Naive thymus-derived CD8-positive, alpha-beta T cell (primary cell): Measurements from ENCODE around the gene EVPL. TPM values are rescaled to one million over a fixed set of nuclear protein-coding genes. Genes with fewer than 3 reads are reported as not detected.
"Not testable (repeated sequence)": the region's sequence is repeated elsewhere in the genome, so short reads cannot be mapped to it uniquely, and the experiment has no call there.

Source experiments
- ATAC-seq, 2 donors: fragments of 150-1000 bp; cut with Tn5 transposase in 1 of 2; sonication (Bioruptor Pico), chemical (Tn5 transposase) in 1 of 2; 1 replicate in 1 of 2; 2 replicates in 1 of 2; pipeline ENCODE4 v1.10.0; 2021; ENCODE audit warnings: mild to moderate bottlenecking in 2 of 2, moderate library complexity in 2 of 2
- POLR2A ChIA-PET: fragments of 350-600 bp; sonication (Branson Sonifier 250); formaldehyde crosslinking; loops from one replicate; lab custom pipeline; 2021; ENCODE audit warnings: antibody characterized with exemption; lab: Charles Lee
- DNase-seq, 10 donors: peaks; one replicate each; pipeline versions ENCODE4 v3.0.0 to v3.0.0-alpha.2; 2020 to 2022
- H3K27ac Mint-ChIP-seq, 10 donors: one replicate each; pipeline ENCODE4 v1.8.0; 2020 to 2022; ENCODE audit warnings: mild to moderate bottlenecking in 10 of 10, mixed read lengths in 10 of 10, moderate library complexity in 4 of 10, inconsistent platforms in 1 of 10
- H3K27me3 Mint-ChIP-seq, 5 donors: one replicate each; pipeline ENCODE4 v1.8.0; 2021 to 2022; ENCODE audit warnings: mixed read lengths in 5 of 5
- H3K36me3 Mint-ChIP-seq, 3 donors: one replicate each; pipeline ENCODE4 v1.8.0; 2020 to 2022; ENCODE audit warnings: mixed read lengths in 3 of 3, mild to moderate bottlenecking in 2 of 3, inconsistent platforms in 1 of 3
- H3K4me1 Mint-ChIP-seq, 4 donors: one replicate each; pipeline ENCODE4 v1.8.0; 2021 to 2022; ENCODE audit warnings: mixed read lengths in 4 of 4
- H3K4me3 Mint-ChIP-seq, 10 donors: one replicate each; pipeline ENCODE4 v1.8.0; 2020 to 2022; ENCODE audit warnings: mild to moderate bottlenecking in 10 of 10, mixed read lengths in 10 of 10, moderate library complexity in 6 of 10, inconsistent platforms in 1 of 10
- H3K9me3 Mint-ChIP-seq, 9 donors: one replicate each; pipeline ENCODE4 v1.8.0; 2020 to 2022; ENCODE audit warnings: mixed read lengths in 9 of 9, mild to moderate bottlenecking in 3 of 9, inconsistent platforms in 1 of 9, moderate library complexity in 1 of 9
- polyA plus RNA-seq, 3 donors: library from polyadenylated mRNA; unstranded; fragments of 300-500 nt; fragmentation: Illumina TruSeq; gene quantifications; one replicate each; pipeline ENCODE4 v1.2.3, GENCODE V29; 2021
- total RNA-seq, 8 experiments: library from RNA in 2 of 8; stranded (reverse) in 2 of 8; gene quantifications; one replicate each; pipeline ENCODE4 v1.2.3 and lab custom pipeline; 2021 to 2026

Gene EVPL
- total and polyA plus RNA-seq, 5 experiments from 2014 or later, result 0.74 to 8.2 (median 4.3) TPM; not detected in 1

DNA sequence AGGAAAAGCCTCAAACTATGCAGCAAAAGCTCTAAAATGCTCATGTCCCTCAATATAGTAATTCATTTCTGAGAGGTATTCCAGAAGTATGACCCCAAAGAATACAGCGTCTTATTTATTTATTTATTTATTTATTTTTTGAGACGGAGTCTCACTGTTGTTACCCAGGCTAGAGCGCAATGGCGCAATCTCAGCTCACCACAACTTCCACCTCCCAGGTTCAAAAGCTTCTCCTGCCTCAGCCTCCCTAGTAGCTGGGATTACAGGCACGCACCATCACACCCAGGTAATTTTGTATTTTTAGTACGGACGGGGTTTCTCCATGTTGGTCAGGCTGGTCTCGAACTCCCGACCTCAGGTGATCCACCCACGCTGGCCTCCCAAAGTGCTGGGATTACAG lies 58.1 kb downstream of the EVPL start:
- not testable (repeated sequence) for ATAC-seq, H3K27me3 Mint-ChIP-seq, DNase-seq, H3K9me3 Mint-ChIP-seq, H3K27ac Mint-ChIP-seq, H3K4me3 Mint-ChIP-seq
- peaks cover 8 to 22% (median 19%) of the 10 kb centered on the region in 4 donors for H3K4me1 Mint-ChIP-seq
- peaks cover 0 to 53% (median 6%) of the 10 kb centered on the region in 3 donors for H3K36me3 Mint-ChIP-seq
- POLR2A ChIA-PET, result interaction anchor here (0.6 kb wide), 1 partner anchor 93 kb away, joined by 4 read pairs; no protein-coding TSS in a partner anchor

DNA sequence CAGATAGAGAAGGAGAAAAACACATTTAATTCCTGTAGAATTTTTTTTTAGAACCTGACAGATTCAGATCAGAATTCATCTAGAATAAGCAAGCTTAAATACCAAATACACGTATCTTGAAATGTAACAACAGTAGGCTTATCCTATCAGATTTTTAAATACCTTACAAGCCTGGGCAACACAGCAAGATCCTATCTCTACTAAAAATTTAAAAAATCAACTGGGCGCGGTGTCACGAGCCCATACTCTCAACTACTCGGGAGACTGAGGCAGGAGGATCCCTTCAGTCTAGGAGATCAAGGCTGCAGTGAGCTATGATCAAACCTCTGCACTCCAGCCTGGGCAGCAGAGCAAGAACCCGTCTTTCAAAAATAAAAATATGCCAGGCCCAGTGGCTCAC lies 61.6 kb downstream of the EVPL start:
- peak overlapping the region in 1 of 10 donors; percentile 74 for H3K27ac Mint-ChIP-seq
- POLR2A ChIA-PET, result interaction anchor here (0.6 kb wide), 1 partner anchor 108 kb away, joined by 3 read pairs; no protein-coding TSS in a partner anchor

DNA sequence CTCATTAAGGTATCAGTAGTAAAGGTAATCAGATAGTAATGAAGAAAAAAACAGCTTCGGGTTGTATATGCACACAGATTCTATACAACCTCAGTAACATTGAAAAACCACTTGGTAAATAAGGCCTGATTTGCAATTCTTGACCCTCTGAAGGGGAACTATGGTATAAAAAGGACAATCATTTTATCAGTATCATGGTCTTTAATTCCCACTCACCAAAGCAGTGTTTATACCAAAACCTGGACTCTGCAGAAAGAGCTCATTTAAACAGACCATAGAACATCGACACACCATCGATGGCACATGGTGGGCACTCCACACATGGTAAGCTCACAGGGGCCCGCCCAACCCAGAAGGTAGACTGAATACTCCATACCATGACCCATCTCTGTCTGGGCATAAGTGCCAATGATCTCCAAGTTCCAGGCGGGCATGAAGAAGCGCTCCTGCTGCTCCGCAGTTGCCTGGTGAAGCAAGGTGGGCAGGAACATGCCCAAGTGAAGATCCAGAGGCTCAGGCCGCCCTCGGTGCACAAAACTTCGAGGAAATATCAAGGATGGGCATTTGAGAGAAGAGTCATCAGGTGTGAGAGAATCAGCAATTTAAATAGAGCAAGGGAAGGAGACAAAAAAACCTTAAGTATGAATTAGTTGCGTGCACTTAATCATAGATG lies 67.1 kb downstream of the EVPL start:
- DNase-seq, result no peak
- Mint-ChIP-seq H3K27ac (peak overlapping the region in 1 of 10 donors; percentile 41), H3K4me3 (no peak overlapping the region), H3K9me3 (no peaks in the 10 kb centered on the region), H3K4me1 (peaks cover 6 to 13% (median 9%) of the 10 kb centered on the region in 4 donors), H3K36me3 (peaks cover 0 to 55% (median 9%) of the 10 kb centered on the region in 3 donors), H3K27me3 (no peaks in the 10 kb centered on the region)
- POLR2A ChIA-PET, result interaction anchor here (0.6 kb wide), 1 partner anchor 12 kb away, joined by 4 read pairs; no protein-coding TSS in a partner anchor
- no peak for ATAC-seq

More for the DNA sequence above, 61.6 kb downstream of the EVPL start:
- Mint-ChIP-seq H3K4me1 (peaks cover 6 to 20% (median 15%) of the 10 kb centered on the region in 4 donors), H3K36me3 (peaks cover 0 to 35% (median 0%) of the 10 kb centered on the region in 3 donors), H3K9me3 (no peaks in the 10 kb centered on the region), H3K4me3 (no peak overlapping the region), H3K27me3 (no peaks in the 10 kb centered on the region)
- ATAC-seq (no peak), DNase-seq (no peak)

DNA sequence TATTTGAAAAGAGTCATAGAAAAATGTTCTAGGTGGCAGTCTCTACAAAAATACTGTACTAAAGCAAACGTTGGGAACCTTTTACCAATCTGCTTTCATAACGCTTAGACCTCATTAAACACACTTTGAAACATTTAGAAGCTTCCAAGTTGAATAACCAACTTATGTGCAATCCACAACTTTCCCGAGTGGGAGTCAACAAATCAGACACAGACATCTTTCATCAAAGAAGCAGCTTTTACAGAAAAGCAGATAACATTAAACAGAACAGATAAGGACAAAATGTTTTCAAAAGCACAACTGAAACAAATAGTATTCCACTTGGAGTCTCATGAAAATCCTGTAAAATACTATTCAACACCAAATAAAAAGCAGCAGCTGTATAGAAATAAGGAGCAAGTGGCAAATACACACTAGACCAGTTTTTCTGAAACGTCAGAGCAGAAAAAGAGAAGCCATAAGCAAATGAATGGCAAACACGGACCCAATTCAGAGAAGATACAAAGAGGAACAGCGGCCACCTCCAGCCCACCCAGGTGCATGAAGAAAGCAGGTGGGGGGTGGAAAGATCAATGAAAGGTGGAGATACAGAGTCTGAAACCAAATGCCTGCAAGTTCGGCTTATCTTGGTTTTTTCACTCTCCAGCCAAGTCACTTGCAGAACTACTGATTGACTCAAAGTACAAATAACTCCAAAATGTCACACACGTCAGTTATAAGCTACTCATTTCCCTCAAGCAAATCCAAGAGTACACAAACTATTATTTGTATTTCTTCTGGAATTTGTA lies 67.9 kb downstream of the EVPL start:
- Mint-ChIP-seq H3K27me3 (no peaks in the 10 kb centered on the region), H3K9me3 (no peaks in the 10 kb centered on the region), H3K27ac (peak overlapping the region in 1 of 10 donors; percentile 48), H3K4me3 (no peak overlapping the region), H3K4me1 (peaks cover 0 to 11% (median 7%) of the 10 kb centered on the region in 4 donors), H3K36me3 (peaks cover 0 to 57% (median 9%) of the 10 kb centered on the region in 3 donors)
- DNase-seq, result no peak
- POLR2A ChIA-PET, result no interaction called here
- no peak for ATAC-seq

Other genes with a start within 250 kb of the EVPL start
- gene UNK, start 242.5 kb downstream of the EVPL start, total RNA-seq, result 10 to 100 TPM; 55.6 to 57.7 TPM
- gene UNK, start 242.5 kb downstream of the EVPL start, polyA plus RNA-seq, result 10 to 100 TPM; 24.4 to 26.9 (median 26.2) TPM
- gene UNC13D, start 182.9 kb downstream of the EVPL start, total RNA-seq, result 100 to 1,000 TPM; 147 to 153 TPM
- 10 to 100 TPM; 50.3 to 78.0 (median 54.0) TPM for gene UNC13D, start 182.9 kb downstream of the EVPL start, polyA plus RNA-seq
- 100 to 1,000 TPM; 152 to 156 TPM for gene WBP2, start 172.0 kb downstream of the EVPL start, total RNA-seq
- 10 to 100 TPM; 58.1 to 95.1 (median 70.6) TPM for gene WBP2, start 172.0 kb downstream of the EVPL start, polyA plus RNA-seq
- gene TRIM47, start 148.7 kb downstream of the EVPL start, total RNA-seq, result 1 to 10 TPM; 9.7 to 9.9 TPM
- gene TRIM47, start 148.7 kb downstream of the EVPL start, polyA plus RNA-seq, result 1 to 10 TPM; 1.9 to 8.5 (median 4.2) TPM
- 10 to 100 TPM; 34.5 to 40.9 TPM for gene TRIM65, start 130.4 kb downstream of the EVPL start, total RNA-seq
- 10 to 100 TPM; 13.4 to 31.8 (median 18.9) TPM for gene TRIM65, start 130.4 kb downstream of the EVPL start, polyA plus RNA-seq
- 100 to 1,000 TPM; 167 to 178 TPM for gene MRPL38, start 122.4 kb downstream of the EVPL start, total RNA-seq
- gene MRPL38, start 122.4 kb downstream of the EVPL start, polyA plus RNA-seq, result 10 to 100 TPM; 56.4 to 78.7 (median 64.7) TPM
- gene FBF1, start 86.3 kb downstream of the EVPL start, total RNA-seq, result 10 to 100 TPM; 47.7 to 54.6 TPM
- 1 to 10 TPM; 2.4 to 8.0 (median 7.5) TPM for gene FBF1, start 86.3 kb downstream of the EVPL start, polyA plus RNA-seq
- 10 to 100 TPM; 37.9 to 39.3 TPM for gene ACOX1, start 48.1 kb downstream of the EVPL start, total RNA-seq
- gene ACOX1, start 48.1 kb downstream of the EVPL start, polyA plus RNA-seq, result 10 to 100 TPM; 11.4 to 18.4 (median 15.1) TPM
- 10 to 100 TPM; 14.2 to 16.6 TPM for gene TEN1, start 48.1 kb downstream of the EVPL start, total RNA-seq
- gene TEN1, start 48.1 kb downstream of the EVPL start, polyA plus RNA-seq, result 10 to 100 TPM; 17.1 to 18.9 (median 18.4) TPM
- 10 to 100 TPM; 11.9 to 12.5 TPM for gene CDK3, start 26.5 kb downstream of the EVPL start, total RNA-seq
- gene CDK3, start 26.5 kb downstream of the EVPL start, polyA plus RNA-seq, result under 1 TPM; 0.16 to 0.64 (median 0.63) TPM
- gene SRP68, start 45.2 kb upstream of the EVPL start, total RNA-seq, result 10 to 100 TPM; 79.7 to 80.5 TPM
- gene SRP68, start 45.2 kb upstream of the EVPL start, polyA plus RNA-seq, result 10 to 100 TPM; 53.3 to 79.1 (median 64.5) TPM
- gene GALR2, start 47.5 kb upstream of the EVPL start, total RNA-seq, result not detected
- under 1 TPM in 1 of 3 donors, not detected in 2; 0.70 TPM for gene GALR2, start 47.5 kb upstream of the EVPL start, polyA plus RNA-seq
- gene ZACN, start 51.9 kb upstream of the EVPL start, total RNA-seq, result under 1 TPM in 1 of 2 experiments, not detected in 1; 0.21 TPM
- gene ZACN, start 51.9 kb upstream of the EVPL start, polyA plus RNA-seq, result 1 to 10 TPM in 2 of 3 donors, not detected in 1; 1.9 to 4.6 TPM
- gene EXOC7, start 76.5 kb upstream of the EVPL start, total RNA-seq, result 100 to 1,000 TPM; 199 to 210 TPM
- 10 to 100 TPM; 46.0 to 62.6 (median 49.0) TPM for gene EXOC7, start 76.5 kb upstream of the EVPL start, polyA plus RNA-seq
- 1 to 10 TPM; 3.4 to 3.7 TPM for gene FOXJ1, start 113.9 kb upstream of the EVPL start, total RNA-seq
- gene FOXJ1, start 113.9 kb upstream of the EVPL start, polyA plus RNA-seq, result 1 to 10 TPM in 2 of 3 donors, under 1 TPM in 1; 0.28 to 2.8 (median 1.8) TPM
- gene RNF157, start 213.2 kb upstream of the EVPL start, total RNA-seq, result 10 to 100 TPM; 46.1 to 46.4 TPM
- gene RNF157, start 213.2 kb upstream of the EVPL start, polyA plus RNA-seq, result 10 to 100 TPM in 2 of 3 donors, 1 to 10 TPM in 1; 4.9 to 29.4 (median 10.5) TPM
- gene UBALD2, start 238.0 kb upstream of the EVPL start, total RNA-seq, result 100 to 1,000 TPM; 111 to 122 TPM
- 1 to 10 TPM; 6.6 to 9.7 (median 8.2) TPM for gene UBALD2, start 238.0 kb upstream of the EVPL start, polyA plus RNA-seq